Smooth muscle cell of trachea (primary cell): Measurements from ENCODE around the gene LGALS4. TPM values are rescaled to one million over a fixed set of nuclear protein-coding genes. Genes with fewer than 3 reads are reported as not detected.

ENCODE experiments used
- total RNA-seq: library from RNA; depleted of rRNA; stranded (reverse); fragments of >200 nt; gene quantifications from 2 replicates; pipeline ENCODE4 v1.2.1, GENCODE V29; 2014

Gene LGALS4, protein sequence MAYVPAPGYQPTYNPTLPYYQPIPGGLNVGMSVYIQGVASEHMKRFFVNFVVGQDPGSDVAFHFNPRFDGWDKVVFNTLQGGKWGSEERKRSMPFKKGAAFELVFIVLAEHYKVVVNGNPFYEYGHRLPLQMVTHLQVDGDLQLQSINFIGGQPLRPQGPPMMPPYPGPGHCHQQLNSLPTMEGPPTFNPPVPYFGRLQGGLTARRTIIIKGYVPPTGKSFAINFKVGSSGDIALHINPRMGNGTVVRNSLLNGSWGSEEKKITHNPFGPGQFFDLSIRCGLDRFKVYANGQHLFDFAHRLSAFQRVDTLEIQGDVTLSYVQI
- total RNA-seq, result not detected in 2 replicates

DNA sequence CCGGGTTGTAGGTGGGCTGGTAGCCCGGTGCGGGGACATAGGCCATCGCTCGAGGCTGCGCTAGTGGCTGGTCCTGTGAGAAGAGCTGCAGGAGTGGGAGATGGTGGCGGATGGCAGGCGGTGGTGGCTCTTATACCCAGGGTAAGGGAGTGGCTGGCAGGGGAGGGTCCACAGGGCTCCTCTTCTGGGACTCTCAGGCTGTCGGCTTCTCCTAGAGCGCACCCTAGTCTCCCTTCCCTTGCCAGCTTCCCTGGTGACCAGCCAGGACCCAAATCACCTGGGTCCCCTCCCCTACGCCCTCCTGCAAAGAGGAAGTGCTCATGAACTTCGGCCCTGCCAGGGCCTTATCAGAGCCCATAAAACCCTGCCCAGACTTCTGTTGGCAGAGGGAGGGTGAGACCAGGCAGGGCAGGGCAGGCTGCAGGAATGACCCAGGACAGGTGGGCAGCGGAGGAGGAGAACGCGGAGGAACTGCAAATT lies at the start of gene LGALS4:
LGALS4 (minus strand) TSS at position 105 of the 480 bp plus-strand sequence; CDS start at position 46, 59 bp downstream.

DNA sequence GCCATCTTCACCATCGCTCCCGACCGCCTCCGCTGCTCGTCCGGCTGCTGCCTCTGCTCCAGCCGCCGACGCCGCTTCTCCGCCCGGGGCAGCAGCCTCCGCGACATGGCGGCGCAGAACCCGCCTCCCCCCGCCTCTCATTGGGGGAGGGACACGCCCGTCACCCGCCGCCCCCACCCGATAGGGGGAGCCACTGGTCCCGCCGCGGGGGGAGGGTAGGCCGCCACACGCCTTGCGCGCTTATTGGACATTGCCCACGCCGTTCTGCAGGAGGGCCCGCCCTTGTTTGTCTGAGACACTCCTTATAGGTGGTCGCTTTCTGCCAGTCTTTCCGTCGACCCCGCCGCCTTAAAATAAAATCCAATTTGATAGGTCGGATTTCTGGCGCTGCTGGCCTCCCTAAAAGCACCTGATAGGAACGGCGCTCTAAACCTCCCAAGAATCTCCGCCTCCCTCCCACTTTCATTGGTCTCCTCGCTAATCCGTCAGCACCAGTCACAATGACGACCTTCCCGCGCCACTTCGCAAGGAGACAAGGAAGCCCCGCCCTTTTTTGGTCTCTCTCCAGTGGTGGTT lies 37.2 kb upstream of the LGALS4 start, which contains the start of gene HNRNPL:
HNRNPL (minus strand) TSS at position 127 of the 576 bp plus-strand sequence; CDS start at position 107, 20 bp downstream.

DNA sequence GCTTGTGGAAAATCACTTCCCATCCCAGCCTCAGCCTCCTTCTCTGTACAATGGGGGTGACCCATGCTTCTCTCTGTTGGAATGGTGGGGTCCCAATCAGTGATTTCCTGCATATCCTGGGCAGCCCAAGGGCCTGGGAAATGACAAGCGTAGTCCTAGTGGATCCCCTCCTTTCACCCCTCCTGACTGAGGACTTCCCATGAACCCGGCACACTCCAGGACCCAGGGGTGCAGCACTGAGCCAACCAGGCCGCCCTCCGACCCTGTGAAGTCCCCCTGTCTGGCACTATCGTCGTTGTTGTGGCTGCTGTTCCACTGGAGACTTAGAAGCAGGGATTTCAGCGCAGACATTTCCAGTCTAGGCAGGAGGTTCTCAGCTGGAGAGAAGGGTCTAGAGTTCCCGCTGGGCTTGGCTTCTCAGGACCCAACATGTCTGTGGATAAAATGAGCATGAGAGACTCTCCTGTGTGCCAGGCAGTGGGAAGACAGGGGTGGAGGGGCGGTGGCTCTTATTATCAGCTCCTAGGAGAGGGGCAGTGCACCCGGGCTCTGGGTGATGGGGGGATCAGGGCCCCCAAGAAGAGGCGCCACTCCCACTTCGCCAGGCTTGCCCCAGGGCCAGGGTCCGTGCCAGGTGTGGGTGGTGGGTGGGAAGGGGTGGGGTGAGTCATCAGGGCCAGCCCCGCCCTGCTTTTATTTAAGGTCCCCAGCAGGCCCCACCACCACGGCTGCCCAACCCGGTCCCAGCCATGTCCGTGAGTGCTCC lies 24.1 kb downstream of the LGALS4 start, which contains the start of gene LGALS7B:
LGALS7B (plus strand) TSS at position 723 of the 766 bp plus-strand sequence; CDS start at position 750, 27 bp downstream.

DNA sequence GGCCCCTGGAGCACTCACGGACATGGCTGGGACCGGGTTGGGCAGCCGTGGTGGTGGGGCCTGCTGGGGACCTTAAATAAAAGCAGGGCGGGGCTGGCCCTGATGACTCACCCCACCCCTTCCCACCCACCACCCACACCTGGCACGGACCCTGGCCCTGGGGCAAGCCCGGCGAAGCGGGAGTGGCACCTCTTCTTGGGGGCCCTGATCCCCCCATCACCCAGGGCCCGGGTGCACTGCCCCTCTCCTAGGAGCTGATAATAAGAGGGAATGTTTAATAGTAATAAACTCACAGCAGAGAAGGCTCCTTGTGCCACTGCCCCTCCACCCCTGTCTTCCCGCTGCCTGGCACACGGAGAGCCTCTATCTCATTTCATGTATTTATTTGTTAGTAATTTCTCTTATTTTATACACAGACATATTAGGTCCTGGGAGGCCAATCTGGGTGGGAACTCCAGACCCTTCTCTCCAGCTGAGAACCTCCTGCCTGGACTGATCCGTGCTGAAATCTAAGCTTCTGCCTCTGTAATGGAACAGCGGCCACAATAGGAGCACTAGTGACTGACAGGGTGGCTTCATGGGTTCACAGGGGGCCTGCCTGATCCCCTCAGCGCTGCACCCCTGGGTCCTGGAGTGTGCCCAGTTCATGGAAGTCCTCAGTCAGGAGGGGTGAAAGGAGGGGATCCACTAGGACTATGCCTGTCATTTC lies 39.1 kb downstream of the LGALS4 start, which contains the start of gene LGALS7:
LGALS7 (minus strand) TSS at position 49 of the 709 bp plus-strand sequence; CDS start at position 24, 25 bp downstream.

Other genes with a start within 250 kb of the LGALS4 start
- gene MAP4K1, start 195.0 kb downstream of the LGALS4 start, total RNA-seq, result 0.33 and 0.58 TPM in 2 replicates
- gene EIF3K, start 193.8 kb downstream of the LGALS4 start, total RNA-seq, result 329 and 465 TPM in 2 replicates
- 345 and 354 TPM in 2 replicates for gene ACTN4, start 165.3 kb downstream of the LGALS4 start, total RNA-seq
- gene CAPN12, start 68.5 kb downstream of the LGALS4 start, total RNA-seq, result 0.15 and 0.17 TPM in 2 replicates
- gene LGALS7, start 39.4 kb downstream of the LGALS4 start, total RNA-seq, result not detected in 2 replicates
- gene LGALS7B, start 23.7 kb downstream of the LGALS4 start, total RNA-seq, result 0.73 TPM in 1 of 2 replicates, not detected in the other
- 12.2 and 33.6 TPM in 2 replicates for gene ECH1, start 18.8 kb upstream of the LGALS4 start, total RNA-seq
- 259 and 326 TPM in 2 replicates for gene HNRNPL, start 37.0 kb upstream of the LGALS4 start, total RNA-seq
- gene RINL, start 65.3 kb upstream of the LGALS4 start, total RNA-seq, result 2.0 and 2.8 TPM in 2 replicates
- gene SIRT2, start 86.7 kb upstream of the LGALS4 start, total RNA-seq, result 69.5 and 96.8 TPM in 2 replicates
- gene NFKBIB, start 87.0 kb upstream of the LGALS4 start, total RNA-seq, result 9.9 and 17.5 TPM in 2 replicates
- gene CCER2, start 99.2 kb upstream of the LGALS4 start, total RNA-seq, result not detected in 2 replicates
- gene SARS2, start 117.8 kb upstream of the LGALS4 start, total RNA-seq, result 13.9 and 14.5 TPM in 2 replicates
- gene MRPS12, start 118.0 kb upstream of the LGALS4 start, total RNA-seq, result 24.5 and 35.5 TPM in 2 replicates
- 28.1 and 49.3 TPM in 2 replicates for gene FBXO17, start 162.8 kb upstream of the LGALS4 start, total RNA-seq
- 0.58 and 7.4 TPM in 2 replicates for gene FBXO27, start 219.6 kb upstream of the LGALS4 start, total RNA-seq